K562 (cell line): Measurements from ENCODE around the gene HIVEP1. TPM values are rescaled to one million over a fixed set of nuclear protein-coding genes. Genes with fewer than 3 reads are reported as not detected.

Experiments
- ATAC-seq: fragments of 200-7000 bp; cut with Tn5 transposase; 3 replicates; pipeline ENCODE4 v1.9.1; 2020; ENCODE audit warnings: moderate library complexity
- BruUV-seq: library from RNA; stranded (reverse); fragments of 400-500 nt; replicated peaks from 2 replicates; lab custom pipeline; 2021; lab: Mats Ljungman, UMichigan
- CTCF ChIA-PET: fragments of 300-600 bp; formaldehyde crosslinking; extraction: SDS; loops from one replicate; lab custom pipeline; 2021; ENCODE audit warnings: low intra/inter-chr PET ratio; lab: Yijun Ruan, JAX
- POLR2A ChIA-PET: fragments of 300-600, 350-650 bp; sonication (Branson Sonifier 250); formaldehyde crosslinking; extraction: SDS; loops from one replicate; lab custom pipeline; 2021; ENCODE audit warnings: antibody characterized with exemption, inconsistent platforms; lab: Yijun Ruan, JAX
- DNase-seq, 4 experiments: peaks; one replicate each; pipeline versions ENCODE4 v3.0.0 to v3.0.0-alpha.2; 2011 to 2018; ENCODE audit warnings: low spot score in 3 of 4, mixed read lengths in 3 of 4; ENCODE audit errors: extremely low read depth in 1 of 4
- FAIRE-seq: peaks from 2 replicates; lab custom pipeline; 2011; peaks lifted over from hg19 to GRCh38; lab: Jason Lieb, UNC
- H2AFZ ChIP-seq: 2 replicates; pipeline ENCODE4 v1.6.0; 2011; ENCODE audit warnings: low read depth, low read length, control low read depth, inconsistent platforms
- H3K27ac ChIP-seq: fragments of 200-600 bp; 3 replicates; pipeline ENCODE4 v1.8.0; 2011; ENCODE audit warnings: low read depth, mild to moderate bottlenecking, control low read depth, inconsistent platforms, low read length, moderate library complexity, mixed read lengths; ENCODE audit errors: extremely low read depth
- H3K27me3 ChIP-seq, 2 experiments: fragments of 300-600 bp in 1 of 2; 2 replicates in 1 of 2; 3 replicates in 1 of 2; pipeline versions ENCODE4 v1.6.0 to v1.8.0; 2011; ENCODE audit warnings: inconsistent platforms in 2 of 2, low read length in 2 of 2, mild to moderate bottlenecking in 1 of 2, mixed read lengths in 1 of 2, moderate library complexity in 1 of 2; ENCODE audit not compliant: control insufficient read depth in 2 of 2, insufficient read depth in 2 of 2
- H3K36me3 ChIP-seq: fragments of 300-600 bp; 3 replicates; pipeline ENCODE4 v1.8.0; 2011; ENCODE audit warnings: mild to moderate bottlenecking, low read length, inconsistent platforms; ENCODE audit not compliant: control insufficient read depth, insufficient read depth
- H3K4me1 ChIP-seq, 2 experiments: fragments of 200-600 bp in 1 of 2; replicated peaks in 1 of 2; 2 replicates in 1 of 2; 3 replicates in 1 of 2; pipeline versions ENCODE4 v1.5.1 to v1.8.0; 2011; ENCODE audit warnings: inconsistent platforms in 2 of 2, low read length in 2 of 2, mild to moderate bottlenecking in 1 of 2, mixed read lengths in 1 of 2, moderate library complexity in 1 of 2; ENCODE audit not compliant: control insufficient read depth in 2 of 2, insufficient read depth in 2 of 2
- H3K4me2 ChIP-seq: 2 replicates; pipeline ENCODE4 v1.6.1; 2011; ENCODE audit warnings: low read length, control low read depth, inconsistent platforms, mixed read lengths; ENCODE audit not compliant: insufficient read depth
- H3K4me3 ChIP-seq: fragments of 200-600 bp; sonication (generic), shearing (Covaris generic); 2 replicates; pipeline ENCODE4 v1.5.1; 2016; ENCODE audit warnings: control low read depth, inconsistent platforms
- H3K79me2 ChIP-seq: fragments of 200-600 bp; 3 replicates; pipeline ENCODE4 v1.8.0; 2011; ENCODE audit warnings: low read length, inconsistent platforms; ENCODE audit not compliant: control insufficient read depth, insufficient read depth
- H3K9ac ChIP-seq, 2 experiments: 2 replicates each; pipeline versions ENCODE4 v1.6.0 to v1.6.1; 2011; ENCODE audit warnings: low read depth in 2 of 2, low read length in 2 of 2, control low read depth in 1 of 2, inconsistent platforms in 1 of 2, mild to moderate bottlenecking in 1 of 2, mixed read lengths in 1 of 2; ENCODE audit not compliant: insufficient read depth in 1 of 2
- H3K9me1 ChIP-seq: one replicate; pipeline ENCODE4 v1.6.0; 2011; ENCODE audit warnings: inconsistent platforms, mild to moderate bottlenecking, low read length, moderate library complexity; ENCODE audit not compliant: control insufficient read depth, insufficient read depth
- H3K9me3 ChIP-seq: replicated peaks from 2 replicates; pipeline ENCODE4 v1.5.1; 2011; ENCODE audit warnings: low read depth, low read length, inconsistent platforms; ENCODE audit not compliant: control insufficient read depth, insufficient read depth
- H4K20me1 ChIP-seq: replicated peaks from 2 replicates; pipeline ENCODE4 v1.6.1; 2011; ENCODE audit warnings: low read length, inconsistent platforms, mixed read lengths; ENCODE audit not compliant: control insufficient read depth, insufficient read depth
- ZNF165 ChIP-seq: fragments of 250-450 bp; sonication (Bioruptor Pico); IDR thresholded peaks from 2 replicates; pipeline ENCODE4 v1.4.0; 2020; ENCODE audit warnings: borderline replicate concordance
- in situ Hi-C: fragments of 300-500 bp; cut with MboI; formaldehyde crosslinking; loops from 4 replicates; pipeline ENCODE4 v1.15.0; 2018; ENCODE audit warnings: inconsistent platforms, mixed read lengths
- intact Hi-C: fragments of 100-400 bp; cut with micrococcal nuclease; formaldehyde crosslinking; loops from 2 replicates; pipeline ENCODE4 v1.14.2; 2022
- polyA plus RNA-seq, 8 experiments: library from polyadenylated mRNA; depleted of rRNA in 4 of 8; stranded (reverse) in 5 of 8; unstranded in 3 of 8; fragments of >200 nt; fragmentation: Nextera tagmentation in 2 of 8; fragmentation: Illumina TruSeq in 1 of 8; extraction: Ambion mirVana in 2 of 8; extraction: Trizol in 1 of 8; gene quantifications; 2 replicates each; pipeline versions ENCODE4 v1.2.1 to v1.2.3, GENCODE V29; 2011 to 2014; ENCODE audit warnings: inconsistent platforms in 1 of 8, missing spikeins in 1 of 8
- total RNA-seq, 7 experiments: library from RNA; depleted of rRNA in 6 of 7; stranded (reverse); fragments of >200 nt in 6 of 7; fragmentation: Illumina TruSeq in 2 of 7; extraction: Trizol in 2 of 7; gene quantifications; 2 replicates each; pipeline versions ENCODE4 v1.2.1 to v1.2.3, GENCODE V29; 2011 to 2021; ENCODE audit warnings: low replicate concordance in 1 of 7
- TF ChIP-seq, protein P1 (sequence below): fragments of 450-650 bp; IDR thresholded peaks from 2 replicates; pipeline ENCODE4 v1.6.1; 2018; ENCODE audit not compliant: partially characterized antibody

HIVEP1 gene
- total and polyA plus RNA-seq, 9 of the 15 experiments (the other 6 are each of a cell fraction or from before 2014, with no cell fraction given), result 6.0 to 33.3 (median 21.7) TPM

- CTCF ChIA-PET, result no interaction called here
- Histone ChIP-seq H3K27me3 (no peaks in the 10 kb centered on the region), H2AFZ (no peak overlapping the region), H4K20me1 (no peaks in the 10 kb centered on the region), H3K27ac (no peak overlapping the region), H3K4me2 (no peak overlapping the region), H3K4me1 (peaks cover 3 to 11% of the 10 kb centered on the region in 2 experiments; a peak in 4 of 5 replicates), H3K4me3 (no peak overlapping the region), H3K9me1 (no peaks in the 10 kb centered on the region), H3K9ac (no peak overlapping the region), H3K9me3 (no peaks in the 10 kb centered on the region; the same call in 1 of the 2 replicates), H3K36me3 (peaks cover 3% of the 10 kb centered on the region; the same call in 2 of the 3 replicates), H3K79me2 (peaks cover 45% of the 10 kb centered on the region)
- TF ChIP-seq ZNF165 (CRISPR knock-in tag), result no peak
- TF ChIP-seq, protein P1, sequence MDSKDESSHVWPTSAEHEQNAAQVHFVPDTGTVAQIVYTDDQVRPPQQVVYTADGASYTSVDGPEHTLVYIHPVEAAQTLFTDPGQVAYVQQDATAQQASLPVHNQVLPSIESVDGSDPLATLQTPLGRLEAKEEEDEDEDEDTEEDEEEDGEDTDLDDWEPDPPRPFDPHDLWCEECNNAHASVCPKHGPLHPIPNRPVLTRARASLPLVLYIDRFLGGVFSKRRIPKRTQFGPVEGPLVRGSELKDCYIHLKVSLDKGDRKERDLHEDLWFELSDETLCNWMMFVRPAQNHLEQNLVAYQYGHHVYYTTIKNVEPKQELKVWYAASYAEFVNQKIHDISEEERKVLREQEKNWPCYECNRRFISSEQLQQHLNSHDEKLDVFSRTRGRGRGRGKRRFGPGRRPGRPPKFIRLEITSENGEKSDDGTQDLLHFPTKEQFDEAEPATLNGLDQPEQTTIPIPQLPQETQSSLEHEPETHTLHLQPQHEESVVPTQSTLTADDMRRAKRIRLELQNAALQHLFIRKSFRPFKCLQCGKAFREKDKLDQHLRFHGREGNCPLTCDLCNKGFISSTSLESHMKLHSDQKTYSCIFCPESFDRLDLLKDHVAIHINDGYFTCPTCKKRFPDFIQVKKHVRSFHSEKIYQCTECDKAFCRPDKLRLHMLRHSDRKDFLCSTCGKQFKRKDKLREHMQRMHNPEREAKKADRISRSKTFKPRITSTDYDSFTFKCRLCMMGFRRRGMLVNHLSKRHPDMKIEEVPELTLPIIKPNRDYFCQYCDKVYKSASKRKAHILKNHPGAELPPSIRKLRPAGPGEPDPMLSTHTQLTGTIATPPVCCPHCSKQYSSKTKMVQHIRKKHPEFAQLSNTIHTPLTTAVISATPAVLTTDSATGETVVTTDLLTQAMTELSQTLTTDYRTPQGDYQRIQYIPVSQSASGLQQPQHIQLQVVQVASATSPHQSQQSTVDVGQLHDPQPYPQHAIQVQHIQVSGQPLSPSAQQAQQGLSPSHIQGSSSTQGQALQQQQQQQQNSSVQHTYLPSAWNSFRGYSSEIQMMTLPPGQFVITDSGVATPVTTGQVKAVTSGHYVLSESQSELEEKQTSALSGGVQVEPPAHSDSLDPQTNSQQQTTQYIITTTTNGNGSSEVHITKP, result peak; percentile 87
- intact Hi-C loops (no loop called here), in situ Hi-C loops (no loop called here)
- BruUV-seq, result no TSS peak
- peak; percentile 60 for ATAC-seq
- POLR2A ChIA-PET, result interaction anchor here (0.6 to 0.8 kb wide), 2 partner anchors 38 to 1379 kb away, joined by 3 to 4 read pairs; partner anchors contain the start of gene TMEM14C
- no peak for FAIRE-seq
- no peak for DNase-seq
Measured at GRCh38 chr6:12101653-12102312, 89.7 kb downstream of the HIVEP1 start.
